Activated CD4-positive, alpha-beta T cell treated with anti-CD3 and anti-CD28 coated beads, Interleukin-10, Interleukin-2, amounts not matched to agents 100 ng/mL and 50 ng/mL, durations not matched to agents 16 hours and 8 hours (primary cell): Measurements from ENCODE around the gene PLCXD1.
"Not testable (repeated sequence)": the region's sequence is repeated elsewhere in the genome, so short reads cannot be mapped to it uniquely, and the experiment has no call there.

Experiments used
- DNase-seq: peaks from one replicate; pipeline ENCODE4 v3.0.0-alpha.2; 2020

Gene PLCXD1

DNA sequence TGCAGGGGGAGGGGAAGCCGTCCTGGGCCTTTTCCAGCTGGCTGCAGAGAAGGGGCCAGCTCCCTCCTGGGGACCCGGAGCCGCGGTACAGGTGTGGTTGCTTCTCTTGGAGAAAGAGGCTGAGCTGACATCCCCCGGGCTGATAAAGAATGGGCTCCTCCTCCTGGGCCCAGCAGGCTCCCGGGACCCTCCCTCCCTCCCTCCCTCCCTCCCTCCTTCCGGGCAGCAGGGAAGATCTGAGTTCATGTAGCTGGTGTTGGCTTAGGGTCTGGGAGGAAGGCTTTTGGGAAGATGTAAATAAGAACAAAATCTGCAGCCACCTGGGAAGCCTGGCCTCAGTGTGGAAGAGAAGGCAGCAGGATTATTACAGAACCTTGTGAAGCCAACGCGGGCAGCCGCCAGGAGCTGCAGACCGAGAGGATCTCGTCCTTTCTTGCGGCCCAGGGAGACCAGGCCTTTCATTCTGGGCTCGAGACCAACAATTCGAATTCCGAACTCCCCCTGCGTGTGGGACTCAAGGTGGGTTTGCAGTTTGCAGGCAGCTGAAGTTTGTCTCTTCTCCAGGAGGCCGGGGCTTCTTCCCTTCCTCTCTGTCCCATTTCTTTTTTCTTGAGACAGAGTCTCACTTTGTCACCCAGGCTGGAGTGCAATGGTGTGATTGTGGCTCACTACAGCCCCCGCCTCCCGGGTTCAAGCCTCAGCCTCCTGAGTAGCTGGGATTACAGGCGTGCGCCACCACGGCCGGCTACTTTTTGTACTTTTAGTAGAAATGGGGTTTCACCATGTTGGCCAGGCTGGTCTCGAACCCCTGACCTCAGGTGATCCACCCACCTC, at the start of gene PLCXD1:
Gene PLCXD1, plus strand, starts transcription at position 216 of the 834 bp plus-strand sequence. CDS start 2,807 bp downstream, outside the sequence.
- DNase-seq: no peak

DNA sequence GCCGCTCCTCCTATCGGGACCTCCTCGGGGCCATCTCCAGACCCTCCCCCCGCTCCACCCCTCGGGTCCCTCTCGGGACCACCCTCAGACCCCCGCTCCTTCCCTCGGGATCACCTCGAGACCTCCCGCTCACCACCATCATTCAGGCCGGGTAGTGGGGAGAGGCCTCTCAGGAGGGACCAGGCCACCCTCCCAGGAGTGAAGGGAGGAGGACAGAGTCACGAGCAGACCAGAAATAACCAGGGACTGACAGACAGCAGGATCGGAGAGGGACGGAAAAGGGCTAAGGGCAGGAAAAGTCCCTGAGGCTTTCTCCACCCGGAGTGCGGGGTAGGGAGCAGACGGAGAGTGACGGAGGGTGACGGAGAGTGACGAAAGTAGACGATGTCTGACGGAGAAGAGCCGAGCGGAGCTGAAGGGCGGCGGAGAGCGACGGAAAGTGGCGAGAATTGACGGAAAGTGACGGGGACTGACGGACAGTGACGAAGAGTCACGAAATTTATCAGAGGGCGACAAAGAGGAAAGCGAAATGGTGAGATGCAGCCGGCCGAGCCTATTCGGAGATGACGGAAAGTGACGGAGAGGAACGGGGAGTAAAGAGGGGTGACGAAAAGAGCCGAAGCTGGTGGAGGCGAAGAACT, 49.4 kb upstream of the PLCXD1 start:
- not testable (repeated sequence) for DNase-seq

DNA sequence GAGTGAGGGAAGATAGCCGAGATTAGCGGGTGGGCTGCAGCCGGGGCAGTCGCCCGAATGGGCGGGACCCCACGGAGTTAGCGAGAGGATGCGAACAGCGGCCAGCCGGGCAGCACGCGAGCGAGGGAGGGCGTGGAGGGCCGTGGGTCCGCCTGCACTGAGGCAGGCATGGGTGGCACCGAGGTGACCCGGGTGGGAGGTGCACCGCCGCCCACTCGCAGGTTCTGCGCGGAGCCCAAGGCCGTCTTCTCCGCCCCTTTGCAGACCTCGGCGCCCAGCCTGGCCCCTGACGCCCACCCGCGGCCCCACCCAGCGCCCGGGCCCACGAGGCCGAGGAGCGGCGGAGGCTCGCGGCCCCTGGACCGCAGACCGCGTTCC, 48.9 kb upstream of the PLCXD1 start:
- DNase-seq: not testable (repeated sequence)

DNA sequence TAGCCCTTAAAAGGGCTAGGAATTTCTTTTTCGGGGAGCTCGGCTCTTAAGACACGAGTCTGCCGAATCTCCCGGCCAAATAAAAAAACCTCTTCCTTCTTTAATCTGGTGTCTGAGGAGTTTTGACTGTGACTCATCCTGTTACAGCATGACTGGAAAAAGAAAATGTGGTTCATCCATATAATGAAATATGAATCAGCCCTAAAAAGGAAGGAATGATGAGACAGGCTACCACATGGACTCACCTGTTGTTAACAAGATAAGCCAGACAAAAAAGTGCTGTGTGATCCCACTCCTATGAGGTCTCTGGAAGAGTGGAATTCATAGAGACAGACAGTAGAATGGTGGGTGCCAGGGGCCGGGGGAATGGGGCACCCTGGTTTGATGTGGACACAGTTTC, 45.0 kb upstream of the PLCXD1 start:
- not testable (repeated sequence) for DNase-seq

- no peak for DNase-seq
Measured at GRCh38 chrX:250965-251364, 30.2 kb upstream of the PLCXD1 start.

DNA sequence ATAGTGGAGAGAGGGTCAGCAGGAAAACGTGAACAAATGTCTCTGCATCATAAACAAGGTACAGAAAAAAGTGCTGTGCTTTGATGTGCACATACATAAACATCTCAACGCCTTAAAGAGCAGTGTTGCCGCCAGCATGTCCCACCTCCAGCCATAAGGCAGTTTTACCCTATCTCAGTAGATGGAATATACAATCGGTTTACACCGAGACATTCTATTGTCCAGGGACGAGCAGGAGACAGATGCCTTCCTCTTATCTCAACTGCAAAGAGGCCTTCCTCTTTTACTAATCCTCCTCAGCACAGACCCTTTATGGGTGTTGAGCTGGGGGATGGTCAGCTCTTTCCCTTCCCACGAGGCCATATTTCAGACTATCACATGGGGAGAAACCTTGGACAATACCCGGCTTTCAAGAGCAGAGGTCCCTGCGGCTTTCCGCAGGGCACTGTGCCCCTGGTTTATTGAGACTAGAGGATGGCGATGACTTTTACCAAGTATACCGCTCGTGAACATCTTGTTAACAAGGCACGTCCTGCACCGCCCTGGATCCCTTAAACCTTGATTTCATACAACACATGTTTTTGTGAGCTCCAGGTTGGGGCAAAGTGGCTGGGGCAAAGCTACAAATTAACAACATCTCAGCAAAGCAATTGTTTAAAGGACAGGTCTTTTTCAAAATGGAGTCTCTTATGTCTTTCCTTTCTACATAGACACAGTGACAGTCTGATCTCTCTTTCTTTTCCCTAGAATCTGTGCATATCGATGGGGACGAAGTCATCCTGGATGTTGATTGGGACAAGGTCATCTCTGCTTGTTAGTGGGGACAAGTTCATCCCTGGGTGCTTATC, 29.6 kb upstream of the PLCXD1 start:
- not testable (repeated sequence) for DNase-seq

DNA sequence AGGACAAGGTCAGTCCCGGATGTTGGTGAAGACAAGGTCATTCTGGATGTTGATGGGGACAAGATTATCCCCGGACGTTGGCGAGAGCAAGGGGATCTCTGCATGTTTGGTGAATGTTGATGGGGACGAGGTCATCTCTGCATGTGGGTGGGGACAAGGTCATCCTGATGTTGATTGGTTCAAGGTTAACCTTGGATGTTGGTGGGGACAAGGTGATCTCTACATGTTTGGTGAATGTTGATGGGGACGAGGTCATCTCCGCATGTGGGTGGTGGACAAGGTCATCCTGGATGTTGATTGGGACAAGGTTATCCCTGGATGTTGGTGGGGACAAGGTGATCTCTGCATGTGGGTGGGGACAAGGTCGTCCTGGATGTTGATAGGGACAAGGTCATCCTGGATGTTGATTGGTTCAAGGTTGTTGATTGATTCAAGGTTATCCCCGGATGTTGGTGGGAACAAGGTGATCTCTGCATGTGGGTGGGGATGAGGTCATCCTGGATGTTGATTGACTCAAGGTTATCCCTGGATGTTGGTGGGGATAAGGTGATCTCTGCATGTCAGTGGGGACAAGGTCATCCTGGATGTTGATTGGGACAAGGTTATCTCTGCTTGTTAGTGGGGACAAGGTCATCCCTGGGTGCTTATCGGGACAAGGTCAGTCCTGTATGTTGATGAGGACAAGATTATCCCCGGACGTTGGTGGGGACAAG, 28.8 kb upstream of the PLCXD1 start:
- no peak for DNase-seq

DNA sequence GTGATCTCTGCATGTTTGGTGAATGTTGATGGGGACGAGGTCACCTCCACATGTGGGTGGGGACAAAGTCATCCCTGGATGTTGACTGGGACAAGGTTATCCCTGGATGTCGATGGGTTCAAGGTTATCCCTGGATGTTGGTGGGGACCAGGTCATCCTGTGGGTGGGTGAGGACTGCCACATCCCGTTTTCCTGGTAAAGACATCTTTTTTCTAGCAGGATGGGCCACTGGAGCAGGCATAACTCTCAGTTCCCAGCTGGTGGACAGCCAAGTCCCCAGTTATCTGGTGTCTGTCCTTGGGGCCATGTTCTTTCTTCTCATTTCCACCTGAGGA, 28.3 kb upstream of the PLCXD1 start:
- DNase-seq: no peak

- no peak for DNase-seq
Measured at GRCh38 chrX:253451-254297, 27.5 kb upstream of the PLCXD1 start.

- DNase-seq: no peak
Measured at GRCh38 chrX:254630-255215, 26.5 kb upstream of the PLCXD1 start.

GRCh38 chrX:255923-256331, 25.3 kb upstream of the PLCXD1 start:
- no peak for DNase-seq

- DNase-seq: not testable (repeated sequence)
Measured at GRCh38 chrX:257054-257453, 24.1 kb upstream of the PLCXD1 start.

DNA sequence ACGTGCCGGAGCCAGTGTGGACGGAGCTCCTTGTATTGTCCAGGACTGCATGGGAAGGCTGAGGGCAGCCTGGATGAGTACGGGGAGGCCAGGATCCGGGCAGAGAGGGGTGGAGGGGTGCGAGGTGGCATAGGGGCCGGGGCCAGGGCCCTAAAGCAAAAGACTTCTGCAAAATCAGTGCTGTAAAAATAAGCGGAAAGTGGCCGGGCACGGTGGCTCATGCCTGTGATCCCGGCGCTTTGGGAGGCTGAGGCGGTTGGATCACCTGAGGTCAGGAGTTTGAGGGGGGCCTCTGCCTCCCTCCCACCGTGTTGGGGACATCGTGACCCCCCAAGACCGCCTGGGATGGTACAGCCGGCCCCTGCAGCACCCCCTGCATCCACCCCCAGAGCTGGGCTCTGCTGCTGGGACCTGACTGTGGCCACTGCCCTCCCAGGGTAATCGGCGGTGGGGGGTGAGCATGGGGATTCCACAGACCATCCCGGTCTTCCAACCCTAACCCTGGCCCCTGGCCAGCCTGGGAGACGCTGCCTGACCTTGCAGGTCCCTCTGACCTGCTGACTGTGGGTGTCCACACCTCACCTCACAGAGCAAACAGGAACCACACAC, 23.4 kb upstream of the PLCXD1 start:
- DNase-seq: no peak

GRCh38 chrX:258291-259040, 22.7 kb upstream of the PLCXD1 start:
- no peak for DNase-seq

- DNase-seq: no peak
Measured at GRCh38 chrX:259692-260355, 21.4 kb upstream of the PLCXD1 start.

GRCh38 chrX:261167-261918, 19.8 kb upstream of the PLCXD1 start:
- no peak for DNase-seq

- DNase-seq: no peak
Measured at GRCh38 chrX:261919-262352, 19.2 kb upstream of the PLCXD1 start.

GRCh38 chrX:262381-262909, 18.7 kb upstream of the PLCXD1 start:
- DNase-seq: no peak

DNA sequence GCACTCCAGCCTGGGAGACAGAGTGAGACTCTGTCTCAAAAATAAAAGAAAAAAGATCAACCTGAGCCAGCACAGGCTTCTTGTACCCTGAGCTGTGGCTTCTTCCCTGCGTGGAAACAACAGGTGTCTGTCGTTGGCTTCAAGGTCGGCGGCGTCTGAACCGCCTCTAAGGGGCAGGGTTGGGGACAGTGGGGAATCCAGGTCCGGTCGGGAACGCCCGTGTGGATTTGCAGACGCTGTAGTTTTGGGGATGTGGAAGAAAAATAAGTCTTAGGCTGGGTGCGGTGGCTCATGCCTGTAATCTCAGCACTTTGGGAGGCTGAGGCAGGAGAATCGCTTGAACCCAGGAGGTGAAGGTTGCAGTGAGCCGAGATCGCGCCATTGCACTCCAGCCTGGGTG, 17.2 kb upstream of the PLCXD1 start:
- not testable (repeated sequence) for DNase-seq
